GM18858 (cell line): ENCODE measurements around the gene KRTAP12-3.
"Not testable (repeated sequence)": the region's sequence is repeated elsewhere in the genome, so short reads cannot be mapped to it uniquely, and the experiment has no call there.

Source experiments
- ATAC-seq: cut with Tn5 transposase; IDR thresholded peaks from one replicate; pipeline ENCODE4 v1.9.1; 2021; ENCODE audit not compliant: unreplicated experiment

KRTAP12-3 gene, protein sequence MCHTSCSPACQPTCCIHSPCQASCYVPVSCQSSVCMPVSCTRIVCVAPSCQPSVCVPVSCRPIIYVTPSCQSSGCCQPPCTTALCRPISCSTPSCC

GRCh38 chr21:44657635-44658540 lies at the start of gene KRTAP12-3:
KRTAP12-3 (plus strand) TSS chr21:44657932; CDS start chr21:44657980, 48 bp downstream.
- ATAC-seq = no peak

DNA sequence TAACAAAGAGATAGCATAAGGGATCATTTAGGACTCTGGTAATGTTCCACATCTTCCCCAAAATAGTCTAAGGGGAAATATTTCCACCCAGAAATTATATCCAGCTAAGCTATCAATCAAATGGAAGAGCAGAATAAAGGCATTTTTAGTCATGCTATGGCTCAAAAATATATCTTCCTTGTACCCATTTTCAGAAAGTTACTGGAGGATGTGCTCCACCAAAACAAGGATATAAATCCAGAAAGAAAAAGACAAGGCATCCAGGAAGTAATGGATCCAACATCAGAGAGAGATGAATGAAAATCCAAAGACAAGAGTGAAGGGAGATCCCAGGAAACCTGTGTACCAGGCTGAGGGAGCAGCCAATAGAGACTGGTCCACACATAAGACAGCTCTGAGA lies 48.5 kb upstream of the KRTAP12-3 start:
- ATAC-seq = no peak

- ATAC-seq = not testable (repeated sequence)
These were observed 47.4 kb upstream of the KRTAP12-3 start for GRCh38 chr21:44610157-44610843.

- ATAC-seq = no peak
These were observed 46.2 kb upstream of the KRTAP12-3 start for GRCh38 chr21:44611551-44611950.

DNA sequence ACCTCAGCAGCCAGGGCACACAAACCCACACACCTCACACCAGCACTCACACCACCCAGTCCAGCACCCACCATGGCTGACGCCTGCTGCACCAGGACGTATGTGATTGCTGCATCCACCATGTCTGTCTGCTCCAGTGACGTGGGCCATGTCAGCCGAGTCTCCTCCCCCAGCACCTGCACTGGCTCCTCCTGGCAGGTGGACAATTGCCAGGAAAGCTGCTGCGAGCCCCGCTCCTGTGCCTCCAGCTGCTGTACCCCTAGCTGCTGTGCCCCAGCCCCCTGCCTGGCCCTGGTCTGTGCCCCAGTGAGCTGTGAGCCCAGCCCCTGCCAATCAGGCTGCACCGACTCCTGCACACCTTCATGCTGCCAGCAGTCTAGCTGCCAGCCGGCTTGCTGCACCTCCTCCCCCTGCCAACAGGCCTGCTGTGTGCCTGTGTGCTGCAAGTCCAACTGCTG lies 45.7 kb upstream of the KRTAP12-3 start, which contains the start of gene KRTAP10-8:
TSS of gene KRTAP10-8 (plus strand) at position 51 of the 458 bp plus-strand sequence. CDS start at position 73, 22 bp downstream.
- ATAC-seq = no peak

GRCh38 chr21:44612669-44613229 lies 45.0 kb upstream of the KRTAP12-3 start:
- ATAC-seq = no peak

DNA sequence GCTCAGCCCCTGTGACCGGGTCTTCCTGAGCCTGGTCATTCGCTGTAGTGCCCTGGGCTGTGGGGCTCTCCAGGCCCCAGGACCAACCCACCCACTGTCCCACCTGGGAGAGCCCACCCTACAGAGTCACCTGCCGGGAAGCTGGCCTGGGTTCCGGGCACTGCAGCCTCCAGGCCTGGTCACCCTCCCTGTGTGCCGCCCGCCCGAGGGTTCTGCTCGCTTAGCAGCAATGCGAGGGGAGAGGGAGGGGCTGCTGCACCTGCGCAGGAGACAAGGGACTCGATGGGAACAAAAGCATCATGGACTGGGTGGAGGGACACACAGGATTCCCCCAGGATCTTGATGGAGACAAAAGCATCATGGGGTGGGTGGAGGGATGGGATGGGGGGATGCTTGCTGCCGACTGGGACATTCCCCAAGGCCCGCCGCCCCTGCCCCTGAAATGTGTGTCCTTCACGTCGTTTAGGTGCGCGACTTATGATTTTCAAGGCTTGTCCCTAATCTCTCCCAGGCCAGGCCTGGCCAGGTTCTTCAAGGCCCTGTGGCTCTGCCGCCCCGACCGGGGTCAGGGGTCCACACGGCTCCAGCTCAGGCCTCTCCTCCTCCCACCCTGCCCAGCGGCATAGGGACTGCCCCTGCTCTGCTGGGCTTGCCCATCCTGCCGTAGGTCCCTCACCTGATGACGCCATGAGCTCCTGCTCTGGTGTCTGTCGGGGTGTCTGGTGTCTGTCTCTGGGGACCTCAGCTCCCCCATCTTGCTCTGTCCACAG lies 44.2 kb upstream of the KRTAP12-3 start:
- no peak for ATAC-seq

DNA sequence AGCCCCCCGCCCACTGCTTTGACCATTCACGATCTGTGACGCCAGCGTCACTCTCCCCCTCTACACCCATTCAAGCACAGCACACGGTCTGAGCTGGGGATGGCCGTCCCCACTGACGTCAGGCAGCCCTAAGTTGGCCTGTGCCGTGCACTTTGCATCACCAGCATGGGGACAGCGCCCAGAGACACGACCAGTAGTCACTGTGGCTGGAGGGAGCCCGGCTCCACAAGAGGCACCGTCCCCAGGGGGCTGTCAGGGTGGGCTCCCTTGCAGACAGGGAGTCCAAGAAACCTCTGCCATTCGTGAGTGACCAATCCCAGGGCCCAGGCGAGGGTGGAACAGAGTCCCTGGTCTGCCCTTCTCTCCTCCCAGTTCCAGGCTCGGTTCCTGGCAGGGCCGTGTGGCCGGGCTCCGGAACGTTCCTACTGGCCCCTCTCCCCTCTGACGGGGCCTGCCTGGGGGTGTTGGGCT lies 43.5 kb upstream of the KRTAP12-3 start:
- ATAC-seq = no peak

GRCh38 chr21:44614961-44615391 lies 42.8 kb upstream of the KRTAP12-3 start:
- ATAC-seq = no peak

GRCh38 chr21:44615466-44615865 lies 42.3 kb upstream of the KRTAP12-3 start:
- no peak for ATAC-seq

- no peak for ATAC-seq
These were observed 41.7 kb upstream of the KRTAP12-3 start for GRCh38 chr21:44615911-44616590.

GRCh38 chr21:44616591-44616926 lies 41.2 kb upstream of the KRTAP12-3 start:
- ATAC-seq = no peak

- ATAC-seq = no peak
These were observed 40.6 kb upstream of the KRTAP12-3 start for GRCh38 chr21:44617071-44617501.

GRCh38 chr21:44618504-44618903 lies 39.2 kb upstream of the KRTAP12-3 start:
- ATAC-seq = no peak

- ATAC-seq = no peak
These were observed 38.8 kb upstream of the KRTAP12-3 start for GRCh38 chr21:44618909-44619308.

- no peak for ATAC-seq
These were observed 37.8 kb upstream of the KRTAP12-3 start for GRCh38 chr21:44619886-44620285.

DNA sequence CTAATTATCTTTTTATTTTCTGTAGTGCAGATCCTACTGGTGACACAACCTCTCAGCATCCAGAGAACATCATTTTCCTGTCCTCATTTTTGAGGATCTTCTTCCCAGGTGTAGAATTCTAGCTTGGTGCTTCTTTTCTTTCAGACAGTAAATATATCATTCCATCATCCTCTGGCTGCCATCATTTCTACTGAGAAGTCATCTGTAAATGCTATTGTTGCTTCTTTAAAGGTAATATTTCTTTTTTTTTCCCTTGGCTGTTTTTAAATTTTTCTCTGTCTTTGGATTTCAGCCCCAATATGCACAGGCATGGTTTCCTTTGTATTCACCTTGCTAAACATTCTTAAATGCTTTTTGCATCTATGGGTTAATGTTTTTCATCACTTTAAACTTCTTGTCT lies 34.2 kb upstream of the KRTAP12-3 start:
- ATAC-seq = no peak

GRCh38 chr21:44625756-44626155 lies 32.0 kb upstream of the KRTAP12-3 start:
- no peak for ATAC-seq

- no peak for ATAC-seq
These were observed 31.5 kb upstream of the KRTAP12-3 start for GRCh38 chr21:44626262-44626661.

- no peak for ATAC-seq
These were observed 31.0 kb upstream of the KRTAP12-3 start, which contains the start of gene KRTAP10-9 for GRCh38 chr21:44626673-44627143. KRTAP10-9 (plus strand) TSS chr21:44627093; CDS start chr21:44627172, 79 bp downstream.
